HT1080 (cell line): ENCODE data around the gene C12orf56. TPM values are rescaled to one million over a fixed set of nuclear protein-coding genes. Genes with fewer than 3 reads are reported as not detected.

ENCODE experiments used
- DNase-seq: peaks from one replicate; pipeline ENCODE4 v3.0.0-alpha.2; 2015; ENCODE audit warnings: low read depth
- polyA plus RNA-seq, 2 experiments: library from polyadenylated mRNA; depleted of rRNA; stranded (reverse); fragments of >200 nt; gene quantifications; 2 replicates each; pipeline ENCODE4 v1.2.3, GENCODE V29; 2015
- total RNA-seq: library from RNA; depleted of rRNA; stranded (reverse); fragments of >200 nt; shearing (Covaris generic); gene quantifications from 2 replicates; pipeline ENCODE4 v1.2.3, GENCODE V29; 2014; rRNA removed

The C12orf56 gene, protein sequence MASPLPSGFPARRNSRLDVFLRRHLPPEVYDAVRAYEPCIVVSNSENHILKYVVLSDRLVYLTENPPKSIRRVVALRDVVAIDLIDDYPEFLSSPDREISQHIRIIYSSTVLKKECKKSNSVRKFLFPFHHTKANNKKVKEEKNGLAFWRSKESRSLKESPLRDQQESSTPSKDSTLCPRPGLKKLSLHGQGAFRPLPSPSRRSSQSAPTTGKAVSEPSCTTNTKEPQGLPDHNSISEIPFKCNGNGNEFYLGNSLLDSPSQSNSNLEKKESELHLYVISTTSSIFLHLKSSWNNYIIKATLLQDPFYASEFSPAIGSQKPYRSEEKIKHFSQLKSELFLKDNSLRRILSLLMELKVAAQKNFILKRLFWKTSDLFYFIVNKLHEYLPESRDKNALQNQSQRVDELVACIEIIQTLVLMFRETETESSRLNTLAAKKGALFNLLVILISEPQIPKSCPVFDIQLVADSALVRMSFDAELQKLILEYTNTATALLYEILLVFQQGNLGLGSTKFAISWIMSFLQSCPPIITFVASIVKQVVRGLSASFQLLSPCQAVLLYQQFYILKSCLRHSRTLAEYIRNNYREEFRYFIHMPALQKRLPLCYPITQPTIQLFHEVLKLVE
- total RNA-seq: not detected in 2 replicates
- polyA plus RNA-seq (2015; cell fraction: cytosol; rRNA removed): not detected in 2 replicates
- polyA plus RNA-seq (2015; cell fraction: nucleus; rRNA removed): 0.03 TPM in 1 of 2 replicates, not detected in the other

DNA sequence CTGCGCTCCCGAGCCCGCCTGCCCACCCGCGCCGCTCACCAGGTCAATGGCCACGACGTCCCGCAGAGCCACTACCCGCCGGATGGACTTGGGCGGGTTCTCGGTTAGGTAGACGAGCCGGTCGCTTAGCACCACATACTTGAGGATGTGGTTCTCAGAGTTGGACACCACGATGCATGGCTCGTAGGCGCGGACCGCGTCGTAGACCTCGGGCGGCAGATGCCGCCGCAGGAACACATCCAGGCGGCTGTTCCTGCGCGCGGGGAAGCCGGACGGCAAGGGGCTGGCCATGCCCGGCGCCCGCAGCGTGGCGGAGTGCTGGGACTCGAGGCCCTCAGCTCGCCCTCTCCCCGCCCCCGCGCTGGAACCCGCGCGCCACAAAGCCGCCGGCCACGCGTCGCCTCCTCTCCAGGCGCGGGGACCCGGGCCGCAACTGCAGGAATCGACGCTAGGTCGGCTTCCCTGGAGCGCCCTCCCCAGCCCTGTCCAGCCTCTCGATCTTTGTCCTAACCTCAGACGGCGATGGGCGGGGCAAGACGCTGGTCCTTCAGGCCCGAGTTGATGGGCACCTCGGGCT is at the start of gene C12orf56:
C12orf56 (minus strand) TSS at position 484 of the 577 bp plus-strand sequence; CDS start at position 291, 193 bp downstream.
- DNase-seq: no peak

DNA sequence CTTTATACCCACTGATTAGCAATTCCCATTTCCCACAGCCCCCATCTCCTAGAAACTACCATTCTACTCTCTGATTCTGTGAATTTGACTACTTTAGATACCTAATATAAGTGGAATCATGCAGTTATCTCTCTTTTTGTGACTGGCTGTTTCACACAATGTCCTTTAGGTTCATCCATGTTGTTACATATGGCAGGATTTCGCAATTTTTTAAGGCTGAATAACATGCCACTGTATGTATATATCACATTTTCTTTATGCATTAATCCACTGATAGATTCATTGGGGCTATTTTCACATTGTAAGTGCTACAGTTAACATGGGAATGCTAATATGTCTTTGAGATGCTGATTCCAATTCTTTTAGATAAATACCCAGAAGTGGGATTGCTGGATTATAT is 49.5 kb upstream of the C12orf56 start:
- DNase-seq: no peak

DNA sequence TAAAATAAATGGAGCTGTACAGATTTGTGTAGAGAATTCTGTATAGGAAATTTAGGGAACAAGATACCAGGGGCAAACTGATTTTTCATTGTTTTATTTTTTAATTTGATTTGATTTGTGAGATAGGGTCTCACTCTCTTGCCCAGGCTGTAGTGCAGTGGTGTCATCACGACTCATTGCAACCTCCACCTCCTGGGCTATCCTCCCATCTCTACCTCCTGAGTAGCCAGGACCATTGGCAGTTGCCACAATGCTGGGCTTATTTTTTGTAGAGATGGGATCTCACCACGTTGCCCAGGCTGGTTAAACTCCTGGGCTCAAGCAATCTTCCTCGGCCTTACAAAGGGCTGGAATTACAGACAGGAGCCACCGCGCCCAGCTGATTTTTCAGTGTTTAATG is 43.4 kb upstream of the C12orf56 start:
- DNase-seq: no peak

DNA sequence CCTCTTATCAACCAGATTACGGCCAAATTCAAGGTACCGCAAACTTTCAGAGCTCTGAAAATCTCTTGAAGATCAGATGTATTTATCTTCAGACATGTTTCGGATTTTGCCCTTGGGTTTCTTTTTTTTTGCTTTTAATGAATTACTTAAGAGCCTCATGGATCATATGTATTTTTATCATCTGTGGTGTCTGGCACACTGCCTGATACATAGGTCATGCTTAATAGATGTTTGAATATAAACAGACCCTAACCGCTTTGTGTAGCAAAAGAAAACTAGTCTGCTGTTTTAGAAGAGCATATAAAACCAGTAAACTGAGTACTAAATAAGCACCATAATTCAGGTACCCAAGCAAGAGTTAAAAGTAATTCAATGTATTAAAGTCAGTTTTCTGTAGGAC is 41.2 kb upstream of the C12orf56 start:
- DNase-seq: no peak

DNA sequence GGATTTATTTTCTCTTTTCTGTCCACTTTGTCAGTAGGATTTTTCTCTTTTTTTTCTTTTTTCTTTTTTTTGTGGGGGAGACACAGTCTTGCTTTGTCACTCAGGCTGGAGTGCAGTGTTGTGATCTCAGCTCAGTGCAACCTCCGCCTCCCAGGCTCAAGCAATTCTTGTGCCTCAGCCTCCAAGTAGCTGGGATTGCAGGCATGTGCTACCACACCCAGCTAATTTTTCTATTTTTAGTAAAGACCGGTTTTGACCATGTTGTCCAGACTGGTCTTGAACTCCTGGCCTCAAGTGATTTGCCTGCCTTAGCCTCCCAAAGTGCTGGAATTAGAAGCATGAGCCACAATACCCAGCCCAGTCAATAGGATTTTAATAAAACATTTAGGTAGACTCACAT is 40.3 kb upstream of the C12orf56 start:
- DNase-seq: no peak

DNA sequence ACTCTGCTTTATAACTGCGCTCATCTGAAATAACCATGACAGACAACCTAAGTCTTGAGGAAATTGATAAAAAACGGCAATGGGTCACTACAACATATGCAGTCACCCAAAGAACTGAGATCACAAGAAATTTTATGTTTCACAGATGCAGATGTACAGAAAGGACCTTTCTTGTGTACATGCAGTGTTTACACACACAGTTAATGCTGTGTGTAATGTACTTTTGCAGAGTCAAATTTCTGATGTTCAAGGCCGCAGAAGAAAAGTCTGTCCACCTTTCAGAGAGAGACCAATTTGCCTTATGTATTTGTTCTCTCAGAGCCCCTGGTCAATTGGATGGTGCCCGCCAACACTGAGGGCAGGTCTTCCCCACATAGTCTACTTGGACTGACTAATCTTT is 38.4 kb upstream of the C12orf56 start:
- DNase-seq: no peak

DNA sequence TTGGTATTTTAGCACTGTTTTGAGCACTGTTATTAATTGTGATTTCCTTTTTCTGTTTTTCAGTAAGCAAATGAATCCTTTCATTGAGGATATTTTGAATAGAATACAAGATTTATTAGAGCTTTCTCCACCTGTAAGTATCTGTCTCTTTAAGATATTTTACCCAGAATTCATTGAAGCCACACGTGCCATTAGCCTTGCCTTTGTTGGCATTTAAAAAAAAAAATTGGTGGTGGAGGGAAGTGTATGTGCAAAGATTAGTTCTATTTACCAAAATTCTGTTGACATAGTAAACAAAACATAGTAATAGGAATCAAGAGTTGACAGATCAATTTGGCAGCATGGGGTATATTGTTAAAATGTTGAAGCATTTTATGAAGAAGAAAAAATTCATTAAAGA is 37.4 kb upstream of the C12orf56 start:
- DNase-seq: no peak

DNA sequence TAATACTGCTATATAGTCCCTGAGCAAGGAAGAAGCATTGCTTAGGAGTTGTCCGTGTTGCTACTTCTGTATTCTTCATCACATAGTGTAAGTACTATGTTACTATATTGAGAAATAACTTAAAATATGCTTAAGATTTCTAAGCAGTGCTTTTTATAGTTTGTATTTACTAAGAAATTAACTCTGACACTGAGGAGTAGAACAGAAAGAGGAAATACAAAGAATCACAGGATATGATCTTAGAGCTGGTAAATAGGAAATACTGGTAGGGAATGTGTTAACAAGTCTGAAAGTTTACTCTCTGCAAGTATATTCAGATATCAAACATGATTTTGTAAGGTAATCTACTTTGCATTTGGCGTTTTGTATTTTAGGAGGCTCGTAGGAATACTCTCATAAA is 29.1 kb upstream of the C12orf56 start:
- no peak for DNase-seq

DNA sequence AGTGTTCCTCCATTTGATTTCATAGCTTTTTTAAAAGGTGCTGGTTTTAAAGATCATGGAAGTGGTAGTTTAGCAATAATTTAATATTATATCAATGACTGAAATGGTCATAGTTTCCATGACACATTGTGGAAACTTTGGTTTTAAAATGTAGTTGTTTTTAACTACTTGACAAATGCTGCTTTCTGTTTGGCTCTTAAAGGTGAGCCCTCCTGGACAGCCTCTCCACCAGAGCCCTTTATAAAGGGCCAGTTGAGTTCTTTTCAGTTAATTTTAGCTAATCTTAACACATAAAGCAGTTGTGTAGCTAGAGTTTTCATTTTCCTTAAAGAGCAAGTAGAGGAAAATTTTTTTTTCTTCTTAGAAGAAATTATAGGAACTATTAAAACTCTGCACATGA is 27.7 kb upstream of the C12orf56 start:
- DNase-seq: no peak

DNA sequence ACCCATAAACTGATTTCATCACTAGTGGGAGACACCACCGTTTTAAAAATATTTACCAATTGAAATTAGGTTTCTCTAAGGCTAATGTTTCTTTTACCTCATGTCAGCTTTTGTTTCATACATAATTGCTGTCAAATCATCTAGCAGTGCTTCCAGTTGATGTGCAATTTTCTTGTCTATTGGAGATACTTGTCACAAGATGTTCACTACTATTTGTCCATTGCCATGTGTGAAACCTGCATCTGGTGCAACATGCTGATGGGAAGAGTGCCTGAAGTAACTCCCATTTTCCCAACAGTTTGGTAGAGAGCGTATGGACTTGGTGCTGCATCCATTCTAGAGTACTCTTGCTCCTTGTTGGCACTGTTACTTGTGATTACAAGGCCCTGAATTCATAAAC is 23.3 kb upstream of the C12orf56 start:
- DNase-seq: no peak

DNA sequence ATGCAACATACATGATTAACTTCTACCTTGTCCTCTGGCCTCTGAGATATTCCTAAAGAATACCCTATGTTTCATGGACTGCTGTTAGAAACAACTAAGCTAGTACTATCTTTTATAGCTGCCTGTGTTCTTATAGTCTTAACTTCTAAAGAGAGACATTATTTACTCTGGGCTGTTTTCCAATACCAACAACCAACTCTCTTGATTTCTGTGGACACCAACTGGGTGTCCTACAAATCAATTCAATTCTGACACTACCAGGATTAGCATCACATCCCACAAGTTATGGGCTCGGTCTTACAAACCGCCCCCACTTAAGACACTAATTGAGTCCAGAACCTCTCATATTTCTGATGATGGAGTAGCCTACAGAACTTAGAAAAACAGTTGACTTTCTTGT is 21.9 kb upstream of the C12orf56 start:
- DNase-seq: no peak

DNA sequence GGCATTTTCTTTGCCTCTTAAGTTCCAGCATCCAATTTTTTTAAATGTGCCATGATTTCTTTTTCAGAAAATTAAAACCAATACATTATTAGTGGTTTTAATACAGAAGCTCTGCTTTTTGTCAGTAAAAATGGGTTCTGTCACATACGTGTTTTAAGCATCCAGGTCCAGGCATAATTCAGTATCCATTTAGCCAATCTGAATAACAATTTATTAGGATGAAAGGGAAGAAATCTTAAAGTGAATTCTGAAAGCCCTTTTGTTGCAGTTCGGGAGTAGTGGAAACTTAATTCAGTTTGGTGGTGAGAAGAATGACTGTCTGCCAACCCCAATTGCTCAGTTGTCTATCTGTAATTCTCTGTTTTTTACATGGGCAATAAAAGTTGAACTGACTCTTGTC is 20.9 kb upstream of the C12orf56 start:
- DNase-seq: no peak

DNA sequence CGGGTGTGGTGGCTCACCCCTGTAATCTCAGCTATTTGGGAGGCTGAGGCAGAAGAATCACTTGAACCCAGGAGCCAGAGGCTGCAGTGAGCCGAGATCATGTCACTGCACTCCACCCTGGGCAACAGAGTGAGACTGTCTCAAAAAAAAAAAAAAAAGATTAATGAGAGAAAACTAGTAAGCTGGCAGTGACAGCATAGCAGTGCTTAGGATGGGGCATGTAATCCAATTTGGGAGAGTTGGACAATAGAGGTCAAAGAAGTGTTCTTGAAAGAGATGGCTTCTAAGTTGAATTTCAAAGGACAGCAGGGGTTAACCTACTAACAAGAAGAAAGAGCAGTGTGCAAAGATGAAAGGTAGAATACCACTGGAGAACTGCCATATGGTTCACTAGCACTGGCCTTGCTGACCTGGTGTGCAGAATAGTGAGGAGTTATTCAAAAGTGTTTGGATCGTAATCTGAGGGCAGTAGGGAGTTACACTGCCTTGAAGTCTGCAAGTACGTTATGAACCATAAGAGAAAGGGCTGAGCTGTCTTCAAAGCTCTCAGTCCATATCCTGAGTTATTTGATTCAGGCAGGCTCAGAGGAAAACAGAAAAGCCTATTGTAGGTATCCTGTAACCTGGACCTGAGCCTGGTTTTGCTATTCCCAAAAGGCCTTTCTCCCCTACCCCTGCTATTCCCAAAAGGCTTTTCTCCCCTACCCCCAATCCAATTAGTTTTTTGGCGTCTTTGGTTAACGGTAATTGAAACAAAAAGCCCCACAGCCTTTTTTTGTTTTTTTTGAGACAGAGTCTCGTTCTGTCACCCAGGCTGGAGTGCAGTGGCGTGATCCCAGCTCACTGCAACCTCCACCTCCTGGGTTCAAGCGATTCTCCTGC is 17.0 kb upstream of the C12orf56 start:
- no peak for DNase-seq

DNA sequence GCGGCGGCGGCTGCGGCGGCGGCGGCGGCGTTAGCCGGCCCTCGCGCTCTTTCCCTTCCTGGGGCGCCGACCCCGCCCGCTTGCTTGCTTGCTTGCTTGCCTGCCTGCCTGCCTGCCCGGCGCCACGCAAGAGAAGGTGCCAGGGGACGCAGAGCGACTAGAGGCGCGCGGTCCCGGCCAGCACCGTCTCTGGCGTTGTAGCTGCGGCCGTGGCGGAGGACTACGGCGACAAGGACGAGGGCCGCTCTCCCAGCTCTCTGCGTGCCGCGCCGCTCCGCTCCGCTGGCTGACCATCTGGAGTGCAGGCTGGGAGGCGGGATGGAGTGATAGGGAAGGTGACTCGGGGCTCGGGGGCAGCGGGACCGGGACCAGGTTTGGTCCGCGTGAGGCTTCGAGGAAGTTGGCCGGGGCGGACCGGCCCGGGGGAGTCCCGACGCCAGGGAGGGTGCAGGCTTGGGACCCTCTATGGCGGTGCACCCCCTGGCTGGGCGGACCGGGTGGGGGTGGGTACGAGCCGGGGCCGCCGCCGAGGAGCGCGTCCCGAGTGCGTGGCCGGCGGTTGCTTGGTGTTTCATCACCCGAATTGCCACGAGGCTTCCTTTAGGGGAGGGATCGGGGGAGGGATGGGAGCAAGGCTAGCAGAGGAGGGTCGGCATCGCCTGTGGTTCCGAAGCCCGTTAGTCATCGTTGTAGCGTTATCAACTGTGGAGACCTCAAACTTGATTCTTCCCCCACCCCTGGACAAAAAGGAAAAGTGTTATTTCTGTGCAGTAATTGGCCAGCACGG is 14.1 kb upstream of the C12orf56 start:
- DNase-seq: peak; percentile 71

DNA sequence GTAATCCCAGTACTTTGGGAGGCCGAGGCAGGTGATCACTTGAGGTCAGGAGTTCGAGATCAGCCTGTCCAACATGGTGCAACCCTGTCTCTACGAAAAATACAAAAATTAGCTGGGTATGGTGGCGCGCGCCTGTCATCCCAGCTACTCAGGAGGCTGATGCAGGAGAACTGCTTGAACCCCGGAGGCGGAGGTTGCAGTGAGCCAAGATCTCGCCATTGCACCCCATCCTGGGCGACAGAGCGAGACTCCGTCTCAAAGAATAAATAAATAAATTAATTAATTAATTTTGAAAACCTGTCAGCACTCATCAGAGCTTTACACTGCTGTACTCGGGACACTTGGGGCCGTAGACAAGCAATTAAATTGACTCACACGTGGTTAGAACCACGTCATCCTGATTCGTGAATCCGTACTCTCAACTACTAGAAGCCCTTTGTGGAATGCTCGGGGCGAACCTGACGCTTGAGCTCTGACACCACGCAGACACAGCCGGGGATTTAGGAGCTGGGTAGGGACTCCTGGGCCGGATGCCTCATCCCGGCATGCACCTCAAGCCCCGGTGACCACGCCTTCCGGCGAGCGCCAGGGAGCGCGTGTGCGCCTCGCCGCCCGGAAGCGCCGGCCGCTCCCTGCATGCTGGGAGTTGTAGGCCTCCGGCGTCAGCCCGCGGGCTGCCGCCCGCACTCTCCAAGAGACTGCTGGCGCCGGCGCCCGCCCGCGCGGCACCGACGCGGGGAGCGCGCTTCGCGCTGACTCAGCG is 13.3 kb upstream of the C12orf56 start, which contains the start of gene XPOT:
XPOT (plus strand) TSS at position 686 of the 763 bp plus-strand sequence. CDS start 5,644 bp downstream, outside the sequence.
- DNase-seq: peak; percentile 98

DNA sequence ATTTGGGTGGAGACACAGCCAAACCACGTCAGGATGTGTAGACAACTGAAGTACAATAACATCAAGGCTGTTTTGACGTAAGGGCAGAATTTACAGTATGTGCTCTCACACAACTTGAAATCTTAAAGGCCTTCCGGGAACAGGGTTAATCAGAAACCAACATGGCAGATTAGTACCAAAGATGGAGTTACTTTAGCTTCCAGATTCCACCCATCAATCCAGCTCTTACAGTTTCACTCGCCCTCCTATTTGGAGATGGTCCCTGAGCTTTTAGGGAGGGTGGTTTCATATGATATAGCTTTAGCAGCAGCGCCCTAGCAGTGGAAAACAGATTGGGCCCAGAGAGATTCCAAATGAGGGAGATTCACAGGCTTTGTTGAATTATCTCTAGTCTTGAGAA is 11.6 kb upstream of the C12orf56 start:
- no peak for DNase-seq

DNA sequence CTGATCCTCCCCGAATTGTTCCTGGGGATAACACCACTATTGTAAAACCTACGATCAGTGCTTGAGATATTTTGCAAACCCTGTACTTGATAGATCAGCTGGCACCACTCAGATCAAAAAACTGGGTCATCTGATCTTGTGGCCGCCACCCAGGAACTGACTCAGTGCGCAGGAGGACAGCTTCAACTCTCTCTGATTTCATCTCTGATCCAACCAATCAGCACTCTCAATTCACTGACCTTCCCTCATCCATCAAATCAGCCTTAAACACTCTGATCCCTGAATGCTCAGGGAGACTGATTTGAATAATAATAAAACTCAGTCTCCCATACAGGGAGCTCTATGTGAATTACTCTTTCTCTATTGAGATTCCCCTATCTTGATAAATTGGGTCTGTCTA is 9.5 kb upstream of the C12orf56 start:
- peak; percentile 56 for DNase-seq

DNA sequence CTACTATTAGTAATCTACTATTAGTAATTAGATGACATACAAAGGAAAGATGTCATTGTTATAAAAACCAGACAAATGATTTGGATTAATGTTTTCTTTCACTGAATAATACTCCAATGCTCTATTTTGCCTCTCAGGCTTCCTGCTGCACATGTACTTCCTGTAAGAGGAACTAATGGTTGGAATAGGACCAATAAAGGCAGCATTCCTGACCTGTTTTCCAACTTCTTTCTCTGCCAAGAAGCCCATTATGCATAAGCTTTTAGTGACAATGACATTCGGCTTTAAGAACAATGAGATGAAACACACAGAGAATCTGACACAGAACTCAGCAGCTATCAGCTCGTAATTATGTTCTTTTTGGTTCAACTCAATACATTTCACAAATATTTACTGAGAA is 5.2 kb upstream of the C12orf56 start:
- DNase-seq: no peak

DNA sequence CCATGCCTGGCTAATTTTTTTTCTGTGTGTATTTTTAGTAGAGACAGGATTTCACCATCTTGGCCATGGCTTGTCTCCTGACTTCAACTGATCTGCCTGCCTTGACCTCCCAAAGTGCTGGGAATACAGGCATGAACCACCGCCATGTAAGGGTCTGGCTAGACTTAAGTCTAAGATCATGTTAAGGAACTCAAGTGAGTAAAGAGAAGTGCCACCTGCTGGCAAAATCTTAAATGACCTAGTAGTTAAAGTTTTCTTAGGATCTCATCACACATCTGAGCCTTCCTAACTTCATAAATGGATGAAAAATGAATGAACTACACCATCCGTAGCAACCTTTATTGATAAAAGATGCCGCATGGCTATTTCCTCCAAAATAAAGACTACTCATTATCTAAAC is 1.7 kb upstream of the C12orf56 start:
- peak; percentile 28 for DNase-seq

DNA sequence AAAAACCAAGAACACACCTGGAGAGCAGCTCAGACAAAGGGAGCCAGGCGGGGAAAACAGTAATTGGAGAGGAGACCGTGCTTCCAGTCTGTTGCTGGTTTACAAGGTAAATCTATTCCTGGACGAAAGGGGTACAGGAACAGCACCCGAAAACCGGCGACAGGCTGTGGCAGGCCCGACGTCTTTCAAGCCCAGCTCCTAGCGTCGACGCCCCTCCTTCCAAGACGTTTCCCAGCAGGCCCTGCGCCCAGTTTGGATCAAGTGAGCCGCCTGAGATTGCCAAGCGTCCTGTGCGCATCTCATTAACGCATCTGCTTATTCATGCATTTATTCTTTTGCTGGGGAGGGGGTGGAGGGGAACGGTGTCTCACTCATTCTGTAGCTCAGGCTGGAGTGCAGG is 1.4 kb downstream of the C12orf56 start:
- no peak for DNase-seq
